SK-N-SH treated with all-trans-retinoic acid at 6 μM for 48 hours (cell line): ENCODE data around the gene CYP24A1.

Experiments
- ARNTL ChIP-seq: fragments of 450-650 bp; formaldehyde crosslinking; IDR thresholded peaks from 2 replicates; pipeline ENCODE4 v1.5.0; 2020; ENCODE audit warnings: low read depth, mild to moderate bottlenecking, moderate library complexity, borderline replicate concordance
- CREB5 ChIP-seq: fragments of 250-450 bp; sonication (Bioruptor Pico); IDR thresholded peaks from 2 replicates; pipeline ENCODE4 v1.5.1; 2020; ENCODE audit warnings: low read depth, mild to moderate bottlenecking, moderate library complexity
- GLIS3 ChIP-seq: fragments of 250-450 bp; sonication (Bioruptor Pico); IDR thresholded peaks from 2 replicates; pipeline ENCODE4 v1.5.0; 2020; ENCODE audit warnings: mild to moderate bottlenecking, moderate library complexity
- OSR1 ChIP-seq: fragments of 250-450 bp; sonication (Bioruptor Pico); IDR thresholded peaks from 2 replicates; pipeline ENCODE4 v1.8.0; 2022; ENCODE audit warnings: moderate library complexity, mild to moderate bottlenecking, inconsistent platforms
- PATZ1 ChIP-seq: fragments of 250-450 bp; sonication (Bioruptor Pico); IDR thresholded peaks from 2 replicates; pipeline ENCODE4 v1.8.0; 2020; ENCODE audit warnings: mild to moderate bottlenecking, moderate library complexity, borderline replicate concordance
- POU6F1 ChIP-seq: fragments of 250-450 bp; sonication (Bioruptor Pico); IDR thresholded peaks from 2 replicates; pipeline ENCODE4 v1.8.0; 2021; ENCODE audit warnings: low read depth, mild to moderate bottlenecking, moderate library complexity, borderline replicate concordance
- RARB ChIP-seq: fragments of 250-450 bp; sonication (Bioruptor Pico); IDR thresholded peaks from 2 replicates; pipeline ENCODE4 v1.8.0; 2021; ENCODE audit warnings: mild to moderate bottlenecking, moderate library complexity
- ZC3H10 ChIP-seq: fragments of 250-450 bp; sonication (Bioruptor Pico); IDR thresholded peaks from 2 replicates; pipeline ENCODE4 v1.5.1; 2021; ENCODE audit warnings: mild to moderate bottlenecking, moderate library complexity
- ZFP30 ChIP-seq: fragments of 450-650 bp; formaldehyde crosslinking; IDR thresholded peaks from 2 replicates; pipeline ENCODE4 v1.5.0; 2022; ENCODE audit warnings: mild to moderate bottlenecking, moderate library complexity
- ZNF565 ChIP-seq: fragments of 450-650 bp; formaldehyde crosslinking; conservative IDR thresholded peaks from 2 replicates; pipeline ENCODE4 v1.5.0; 2020; ENCODE audit warnings: low read depth, mild to moderate bottlenecking, moderate library complexity
- ZNF70 ChIP-seq: fragments of 450-650 bp; formaldehyde crosslinking; IDR thresholded peaks from 2 replicates; pipeline ENCODE4 v1.5.0; 2020; ENCODE audit warnings: mild to moderate bottlenecking, moderate library complexity
- ZNF8 ChIP-seq: fragments of 450-650 bp; formaldehyde crosslinking; IDR thresholded peaks from 2 replicates; pipeline ENCODE4 v1.5.0; 2020; ENCODE audit warnings: mild to moderate bottlenecking, moderate library complexity

GRCh38 chr20:54112221-54112884 is 61.4 kb downstream of the CYP24A1 start:
- TF ChIP-seq ZFP30 (CRISPR knock-in tag) (no peak), PATZ1 (no peak), RARB (CRISPR knock-in tag) (no peak), ARNTL (CRISPR knock-in tag) (no peak), ZNF70 (CRISPR knock-in tag) (no peak), ZNF8 (CRISPR knock-in tag) (no peak), POU6F1 (CRISPR knock-in tag) (no peak), ZC3H10 (CRISPR knock-in tag) (no peak), CREB5 (CRISPR knock-in tag) (no peak), GLIS3 (no peak), ZNF565 (CRISPR knock-in tag) (no peak), OSR1 (CRISPR knock-in tag) (no peak)
